Activated T-helper 1 cell treated with anti-CD3 and anti-CD28 coated beads, Interleukin-2, amount 50 U/mL, for 16 hours (primary cell): ENCODE data around the gene CAPRIN1.
"Not testable (repeated sequence)": the region's sequence is repeated elsewhere in the genome, so short reads cannot be mapped to it uniquely, and the experiment has no call there.

ENCODE experiments used
- DNase-seq, 2 donors: peaks; one replicate each; pipeline ENCODE4 v3.0.0-alpha.2; 2020; ENCODE audit warnings: low read depth in 1 of 2, low spot score in 1 of 2

The CAPRIN1 gene

DNA sequence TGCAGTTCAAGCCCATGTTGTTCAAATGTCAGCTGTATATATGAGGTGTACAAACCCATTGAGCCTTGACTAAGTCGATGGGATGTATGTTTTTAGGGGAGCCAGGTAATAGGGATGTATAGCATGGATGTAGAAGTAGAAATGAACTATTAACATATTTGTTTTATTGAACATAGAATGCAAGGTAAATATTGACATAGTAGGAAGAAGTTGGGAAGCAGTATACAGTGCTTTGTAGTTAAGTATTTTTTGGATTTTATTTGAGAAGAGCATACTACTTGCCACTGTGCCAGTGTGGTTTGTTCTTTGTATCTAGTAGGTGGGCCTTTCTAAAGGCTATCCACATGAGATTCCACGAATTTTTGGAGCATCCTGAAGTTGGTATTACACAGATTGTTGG is 33.1 kb downstream of the CAPRIN1 start:
- DNase-seq, result no peak

DNA sequence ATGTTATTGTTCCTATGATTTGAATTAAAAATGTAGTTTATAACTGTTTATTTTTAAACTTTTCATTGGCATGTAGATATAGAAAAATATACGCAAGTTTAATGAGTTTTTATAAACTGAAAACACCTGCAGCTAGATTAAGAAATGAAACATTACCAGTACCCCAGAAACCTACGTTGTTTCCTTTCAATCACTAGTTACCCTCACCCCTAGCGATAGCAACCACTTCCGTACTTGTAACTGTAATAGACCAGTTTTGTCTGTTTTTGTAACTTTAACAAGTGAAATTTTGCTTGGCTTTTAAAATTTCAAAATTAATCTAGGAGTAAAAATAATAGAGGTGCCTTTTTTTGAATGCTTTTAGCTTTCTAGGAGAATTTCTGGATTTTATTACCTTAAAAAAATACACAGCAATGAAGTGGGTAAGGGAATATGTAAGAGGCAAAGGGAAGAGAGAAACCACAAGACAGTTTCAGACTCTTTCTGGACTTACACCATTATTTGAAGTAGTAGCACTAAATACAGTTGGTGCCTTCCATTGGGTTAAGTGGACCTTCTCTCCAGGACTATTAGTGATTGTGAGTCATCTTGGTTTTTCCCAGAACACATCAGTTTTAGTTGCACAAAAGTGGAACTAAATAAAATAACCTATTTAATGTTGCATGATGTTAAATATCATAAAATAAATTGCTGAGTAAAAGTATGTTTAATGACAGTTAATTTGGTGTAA is 35.2 kb downstream of the CAPRIN1 start:
- no peak for DNase-seq

DNA sequence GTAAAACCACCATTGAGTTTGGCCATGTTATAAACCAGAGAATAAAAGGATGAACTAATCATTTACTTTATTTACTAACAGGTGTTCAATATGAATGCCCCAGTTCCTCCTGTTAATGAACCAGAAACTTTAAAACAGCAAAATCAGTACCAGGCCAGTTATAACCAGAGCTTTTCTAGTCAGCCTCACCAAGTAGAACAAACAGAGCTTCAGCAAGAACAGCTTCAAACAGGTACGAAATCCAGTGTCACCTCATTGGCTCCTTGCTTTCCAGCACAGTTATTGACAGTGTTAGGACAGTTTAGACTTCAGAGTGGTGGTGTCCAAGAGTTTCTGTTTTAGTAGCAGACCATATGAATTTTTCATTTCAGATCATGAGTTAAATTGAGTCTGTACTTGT is 40.3 kb downstream of the CAPRIN1 start:
- DNase-seq, result no peak

DNA sequence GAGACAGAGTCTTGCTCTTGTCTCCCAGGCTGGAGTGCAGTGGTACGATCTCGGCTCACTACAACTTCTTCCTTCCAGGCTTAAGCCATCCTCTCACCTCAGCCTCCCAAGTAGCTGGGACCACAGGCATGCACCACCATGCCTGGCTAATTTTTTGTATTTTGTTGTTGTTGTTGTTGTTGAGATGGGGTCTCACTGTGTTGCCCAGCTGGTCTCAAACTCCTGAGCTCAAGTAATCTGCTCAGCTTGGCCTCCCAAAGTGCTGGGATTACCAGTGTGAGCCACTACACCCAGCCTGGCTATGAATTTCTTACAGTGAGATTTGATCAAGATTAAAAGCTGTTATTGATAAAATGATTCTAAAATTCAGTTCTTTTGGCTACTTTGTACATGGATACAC is 43.4 kb downstream of the CAPRIN1 start:
- DNase-seq, result not testable (repeated sequence)

DNA sequence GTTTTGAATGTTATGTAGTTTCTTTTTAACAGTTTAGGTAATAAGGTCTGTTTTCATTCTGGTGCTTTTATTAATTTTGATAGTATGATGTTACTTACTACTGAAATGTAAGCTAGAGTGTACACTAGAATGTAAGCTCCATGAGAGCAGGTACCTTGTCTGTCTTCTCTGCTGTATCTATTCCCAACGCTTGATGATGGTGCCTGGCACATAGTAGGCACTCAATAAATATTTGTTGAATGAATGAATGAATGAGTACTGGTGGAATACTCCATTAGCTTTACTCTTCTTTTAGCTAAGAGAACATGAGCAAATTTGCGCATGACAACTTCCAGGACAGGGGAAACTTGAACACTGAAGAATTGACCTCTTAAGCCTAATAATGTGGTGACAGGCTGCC is 47.3 kb downstream of the CAPRIN1 start:
- no peak for DNase-seq

DNA sequence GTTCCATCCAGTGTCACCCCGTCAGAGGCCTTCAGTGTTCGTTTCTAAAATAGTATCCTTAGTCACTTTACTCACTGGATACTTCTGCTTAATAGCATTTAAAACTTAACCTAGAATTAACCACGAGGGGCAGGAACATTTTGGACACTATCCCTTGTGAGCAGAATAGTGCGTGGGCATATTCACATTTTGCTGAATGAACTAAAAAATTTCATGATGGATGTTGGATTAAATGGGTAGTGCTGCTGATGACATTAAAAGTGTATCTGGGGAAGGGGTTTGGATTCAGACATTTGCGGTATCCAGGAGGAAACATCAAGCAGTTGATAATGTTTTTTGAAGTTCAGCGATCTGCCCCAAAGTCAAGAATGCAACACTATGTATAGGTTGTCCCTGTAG is 53.1 kb downstream of the CAPRIN1 start:
- DNase-seq, result no peak

DNA sequence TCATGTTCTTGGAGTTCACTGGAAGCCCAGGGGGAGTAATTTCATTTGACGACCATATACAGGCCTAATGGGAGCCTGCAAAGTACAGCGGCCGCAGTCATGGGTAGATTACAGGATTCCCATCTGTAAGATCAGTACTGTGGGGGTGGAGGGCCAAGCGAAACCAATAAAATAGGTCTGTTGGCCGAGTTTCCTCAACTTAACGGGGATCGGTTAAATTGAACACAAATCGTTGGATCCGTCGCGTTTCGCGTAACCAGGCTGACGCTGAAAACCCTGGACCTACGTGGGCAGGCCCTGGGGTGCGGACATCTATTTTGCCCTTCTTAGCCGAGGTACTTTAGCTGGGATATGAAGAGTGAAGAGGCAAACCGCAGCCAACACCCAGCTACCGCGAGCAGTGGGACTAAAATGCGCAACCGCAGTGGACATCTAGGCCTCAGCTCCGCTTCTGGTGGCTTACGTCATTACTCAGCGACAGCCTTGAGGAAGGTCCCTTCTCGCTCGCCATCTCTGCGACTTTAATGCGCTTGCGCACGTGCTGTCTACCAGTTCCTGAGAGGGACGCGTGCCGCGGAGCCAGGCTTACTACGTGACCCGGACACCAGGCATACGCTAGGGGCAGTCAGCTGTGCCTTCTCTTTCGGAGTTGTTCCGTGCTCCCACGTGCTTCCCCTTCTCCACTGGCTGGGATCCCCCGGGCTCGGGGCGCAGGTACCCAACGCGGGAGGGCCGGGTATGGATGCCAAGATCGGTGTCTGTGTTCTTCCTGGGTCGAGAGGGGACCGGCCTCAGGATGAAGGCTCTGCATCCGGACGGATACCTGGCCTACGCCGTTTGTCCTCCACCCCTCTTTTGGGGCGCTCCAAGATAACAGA is 53.8 kb downstream of the CAPRIN1 start, which contains the start of gene NAT10:
NAT10 (plus strand) TSS at position 551 of the 878 bp plus-strand sequence. CDS start 2,597 bp downstream, outside the sequence.
- DNase-seq, result peak; percentile 95

DNA sequence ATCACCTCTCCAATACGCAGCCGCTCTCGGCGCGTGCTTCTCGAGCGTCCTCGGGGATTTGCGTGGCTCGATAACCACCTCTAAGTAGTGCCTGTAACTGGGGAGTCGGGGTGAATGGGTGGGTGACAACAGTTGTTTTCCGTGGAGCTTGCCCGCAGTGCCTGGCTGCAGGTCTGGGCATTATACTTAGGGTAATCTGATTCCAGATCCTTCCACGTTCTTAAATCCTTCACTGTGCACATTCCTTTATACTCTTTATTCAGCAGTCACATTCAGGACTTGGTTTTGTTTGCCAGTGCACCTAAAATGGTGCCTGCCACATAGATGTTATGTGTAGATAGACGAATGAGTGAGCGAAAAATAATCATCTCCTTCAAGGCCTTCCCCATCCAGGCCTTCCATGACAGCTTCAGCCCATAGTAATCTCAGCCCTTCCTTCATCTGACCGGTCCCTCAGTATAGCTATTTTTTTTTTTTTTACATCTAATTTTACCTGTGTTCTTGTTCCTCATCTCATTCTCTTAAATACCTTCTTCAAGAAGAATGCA is 54.5 kb downstream of the CAPRIN1 start:
- DNase-seq, result peak in 1 of 2 donors; percentile 14

DNA sequence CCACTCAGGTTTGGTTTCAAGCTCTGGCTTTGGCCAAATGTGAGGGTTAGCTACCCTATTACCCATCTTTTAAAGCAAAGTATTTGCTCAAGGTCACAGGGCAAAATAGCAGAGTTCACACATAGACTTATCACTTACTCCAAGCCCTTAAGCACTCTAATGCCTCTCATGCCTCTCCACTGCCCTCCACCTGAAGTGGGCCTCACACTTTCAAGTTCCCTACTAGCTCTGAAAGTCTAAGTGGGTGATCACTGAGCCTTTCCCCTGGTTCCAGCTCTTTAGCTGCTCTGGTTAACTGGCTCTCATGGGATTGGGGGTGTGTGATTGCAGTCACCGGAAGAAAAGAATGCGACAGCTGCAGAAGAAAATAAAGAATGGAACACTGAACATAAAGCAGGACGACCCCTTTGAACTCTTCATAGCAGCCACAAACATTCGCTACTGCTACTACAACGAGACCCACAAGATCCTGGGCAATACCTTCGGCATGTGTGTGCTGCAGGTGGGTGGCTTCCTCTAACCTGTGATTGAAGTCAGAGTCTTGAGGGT is 60.3 kb downstream of the CAPRIN1 start:
- DNase-seq, result no peak

DNA sequence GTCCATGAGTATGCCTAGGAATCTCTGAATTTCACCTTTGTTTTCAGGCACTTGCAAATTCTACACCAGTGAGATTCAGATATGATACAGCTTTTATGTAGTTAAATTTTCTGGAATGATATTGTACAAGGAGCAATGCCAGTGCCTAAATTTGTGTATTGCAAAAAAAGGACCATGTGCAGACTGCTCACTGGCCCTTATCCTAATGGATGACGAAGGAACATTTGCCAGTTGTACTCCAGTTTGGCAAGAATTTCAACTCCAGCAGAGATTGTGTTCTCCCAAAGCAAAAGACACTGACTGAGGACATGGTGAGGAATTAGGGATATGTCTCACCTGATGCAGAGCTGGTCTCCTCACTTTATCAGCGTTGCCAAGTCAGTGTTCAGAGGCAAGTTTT is 62.5 kb downstream of the CAPRIN1 start:
- no peak for DNase-seq

DNA sequence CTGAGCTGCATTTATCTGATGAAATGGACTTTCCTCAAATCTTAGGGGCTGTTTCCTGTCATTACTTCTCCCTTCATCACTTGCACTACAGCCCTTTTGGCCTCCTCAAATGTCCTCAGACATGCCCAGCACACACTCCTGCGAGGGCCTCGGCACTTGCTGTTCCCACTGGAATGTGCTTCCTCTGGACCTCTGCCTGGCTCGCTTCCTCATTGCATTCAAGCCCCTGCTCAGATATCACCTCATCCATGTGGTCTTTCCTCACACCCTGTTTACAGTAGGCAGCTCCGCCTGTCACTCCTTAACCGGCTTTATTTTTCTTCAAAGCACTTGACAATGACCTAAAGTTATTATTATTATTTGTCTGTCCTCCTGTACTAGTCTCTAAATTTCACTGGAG is 62.9 kb downstream of the CAPRIN1 start:
- no peak for DNase-seq

DNA sequence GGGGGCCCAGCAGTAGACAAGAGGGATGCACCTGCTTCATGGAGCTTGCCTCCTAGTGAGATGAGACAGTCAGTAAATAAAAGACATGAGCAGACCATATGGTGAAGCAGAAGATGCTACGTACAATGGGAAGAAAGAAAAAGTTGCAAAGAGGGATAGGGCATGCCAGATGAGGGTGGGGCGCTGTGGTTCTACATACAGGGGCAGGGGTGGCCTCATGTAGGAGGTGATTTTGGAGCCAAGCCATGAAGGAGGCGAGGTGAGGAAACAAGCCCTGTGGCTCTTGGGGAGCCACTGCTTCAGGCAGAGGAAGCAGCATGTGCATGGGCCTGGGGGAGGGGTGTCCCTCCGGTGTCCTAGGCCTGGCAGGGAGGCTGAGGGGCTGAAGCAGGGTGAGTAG is 69.1 kb downstream of the CAPRIN1 start:
- no peak for DNase-seq

DNA sequence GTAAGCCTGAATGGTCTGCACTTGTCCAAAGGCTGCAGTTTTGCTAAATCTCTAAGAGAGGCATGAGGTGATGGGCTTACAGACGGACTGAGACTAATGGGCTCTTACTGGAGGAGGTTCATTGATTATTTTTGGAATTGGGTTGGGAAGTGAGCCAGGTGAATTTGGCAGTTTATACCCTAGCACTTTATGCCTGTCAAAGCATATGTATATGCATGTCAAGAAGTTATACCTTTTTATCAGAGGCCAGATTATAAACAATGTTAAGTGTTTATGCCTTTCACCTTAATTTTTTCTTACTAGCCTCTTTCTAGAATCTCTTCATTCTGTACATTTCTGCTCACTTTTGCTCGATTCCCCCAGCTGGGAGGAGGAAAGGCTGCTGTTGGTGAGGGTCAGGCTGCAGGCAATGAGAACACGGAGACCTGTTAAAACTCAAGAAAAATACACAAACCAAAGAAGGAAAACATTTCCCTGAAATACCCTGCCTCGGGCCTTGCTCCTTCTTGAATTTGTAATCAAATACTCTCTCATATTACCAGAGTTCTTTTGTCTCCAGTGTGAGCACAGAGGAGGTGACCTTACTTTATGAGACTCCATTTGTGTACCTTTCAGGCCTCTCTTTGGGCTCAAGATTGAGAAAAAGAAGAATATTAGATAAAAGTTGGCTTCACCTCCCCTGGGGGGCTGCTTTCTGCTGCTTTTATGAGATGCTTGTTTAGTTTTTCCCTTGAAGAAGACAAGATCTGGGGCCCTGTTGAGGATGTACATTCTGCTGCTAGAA is 73.5 kb downstream of the CAPRIN1 start:
- DNase-seq, result no peak

DNA sequence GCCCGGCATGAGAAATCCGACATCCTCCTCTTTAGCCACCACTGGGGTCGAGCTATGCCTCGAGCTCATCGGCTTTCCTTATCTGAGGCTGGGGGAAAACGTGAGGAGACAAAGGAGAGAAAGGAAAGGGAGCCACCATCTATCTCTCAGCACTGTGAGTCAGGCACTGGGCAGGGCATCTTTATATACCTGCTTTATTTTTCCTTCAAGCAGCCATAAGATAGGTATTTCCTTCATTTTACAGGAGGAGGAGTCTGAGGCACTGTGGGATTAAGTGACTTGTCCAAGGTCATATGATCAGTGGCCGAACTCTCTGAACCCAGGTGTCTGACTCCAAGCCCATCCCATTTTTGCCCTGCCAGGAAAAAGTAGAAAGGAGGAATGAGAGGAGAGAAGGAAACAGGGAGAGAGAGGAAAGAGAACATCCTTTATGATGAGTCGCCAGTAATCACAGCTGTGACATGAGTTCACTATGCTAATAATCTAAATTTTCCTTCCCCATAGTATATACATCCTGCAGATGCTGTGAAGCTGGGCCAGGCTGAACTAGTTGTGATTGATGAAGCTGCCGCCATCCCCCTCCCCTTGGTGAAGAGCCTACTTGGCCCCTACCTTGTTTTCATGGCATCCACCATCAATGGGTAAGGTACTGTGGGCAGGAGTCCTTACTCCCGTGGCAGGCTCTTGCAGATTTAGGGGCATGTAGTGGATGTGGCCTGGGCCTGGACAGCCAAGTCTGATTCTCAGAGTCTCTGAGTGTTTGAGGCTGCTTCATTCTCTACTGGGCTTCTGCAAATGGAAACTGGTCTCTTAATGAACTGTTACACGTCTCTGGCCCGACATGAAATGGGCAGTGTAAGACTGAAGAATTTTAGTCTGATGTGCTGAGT is 75.7 kb downstream of the CAPRIN1 start:
- no peak for DNase-seq

DNA sequence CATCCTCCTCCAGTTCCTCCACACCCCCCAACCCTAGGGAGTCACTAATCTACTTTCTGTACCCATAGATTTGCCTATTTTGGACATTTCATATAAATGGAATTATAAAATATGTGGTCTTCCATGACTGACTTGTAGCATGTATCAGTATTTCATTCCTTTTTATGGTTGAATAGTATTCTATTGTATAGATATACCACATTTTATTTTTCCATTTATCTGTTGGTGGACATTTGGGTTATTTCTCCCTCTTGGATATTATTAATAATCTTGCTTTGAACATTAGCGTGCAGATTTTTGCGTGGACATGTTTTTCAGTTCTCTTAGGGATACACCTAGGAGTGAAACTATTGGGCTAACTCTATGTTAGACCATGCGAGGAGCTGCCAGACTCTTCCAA is 77.3 kb downstream of the CAPRIN1 start:
- no peak for DNase-seq

DNA sequence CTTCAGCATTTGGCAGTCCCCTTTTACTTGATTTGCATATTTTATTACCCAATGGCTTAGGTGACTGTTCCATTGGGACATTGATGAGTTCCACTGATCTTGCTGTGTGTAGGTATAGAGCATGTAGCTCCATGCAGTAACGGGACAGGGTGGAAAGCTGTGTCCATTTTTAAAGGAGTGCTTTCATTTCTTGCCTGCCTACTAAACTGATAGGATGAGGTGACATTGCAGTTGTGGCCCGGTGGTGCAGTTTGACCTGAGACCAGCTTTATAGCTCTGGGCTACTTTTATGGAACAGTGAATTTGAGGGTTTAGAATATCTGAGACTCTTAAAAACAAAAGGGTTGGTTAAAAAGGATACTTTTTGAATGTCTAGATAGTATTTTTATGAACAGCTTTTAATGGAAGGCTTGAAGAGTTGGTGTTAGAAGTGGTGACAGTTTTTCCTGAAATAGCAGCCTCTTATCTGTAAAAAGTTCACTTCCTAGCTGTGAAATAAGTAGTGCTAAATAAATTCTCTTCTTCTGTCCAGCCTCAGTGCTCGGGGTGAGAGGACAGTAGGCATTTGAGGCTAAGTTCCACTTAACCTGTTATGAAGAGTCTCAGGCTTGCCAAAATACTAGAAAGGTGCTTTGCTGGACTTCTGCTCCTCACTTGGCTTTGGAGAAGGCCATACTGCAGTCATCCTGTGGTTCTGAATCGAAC is 80.9 kb downstream of the CAPRIN1 start:
- DNase-seq, result no peak

DNA sequence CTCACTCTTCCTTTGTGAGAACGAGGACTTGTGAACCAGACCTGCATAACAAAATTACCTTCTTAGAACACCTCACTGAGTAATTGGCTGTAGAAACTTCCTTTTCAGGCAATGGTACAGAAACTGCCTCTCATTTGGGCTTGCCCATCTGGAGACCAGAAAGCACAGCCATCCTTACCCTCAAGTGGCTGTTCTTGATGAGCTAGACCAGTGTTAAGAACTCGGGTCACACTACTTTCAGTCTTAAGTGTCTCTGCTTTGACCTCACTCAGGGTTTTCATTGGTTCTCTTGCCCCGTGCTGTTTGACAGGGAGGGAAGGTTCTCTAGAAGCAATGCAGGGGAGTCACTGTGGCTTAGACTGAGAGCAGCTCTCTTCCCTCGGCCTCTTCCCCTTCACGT is 83.2 kb downstream of the CAPRIN1 start:
- DNase-seq, result no peak

DNA sequence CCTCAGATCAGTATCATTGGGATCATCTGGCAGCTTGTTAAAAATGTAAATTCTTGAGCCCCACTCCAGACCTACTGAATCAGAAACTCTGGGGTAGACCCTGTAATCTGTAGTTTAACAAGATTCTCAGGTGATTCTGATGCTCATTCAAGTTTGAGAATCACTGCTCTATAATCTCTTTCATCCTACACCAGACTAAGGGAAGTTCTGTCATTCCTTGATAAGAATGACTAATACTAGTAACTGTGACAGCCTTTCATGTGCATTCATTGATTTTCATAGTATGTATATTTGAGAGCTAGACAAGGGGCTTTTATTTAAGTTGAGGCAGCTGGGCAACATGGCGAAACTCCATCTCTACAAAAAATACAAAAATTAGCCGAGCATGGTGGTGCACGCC is 83.9 kb downstream of the CAPRIN1 start:
- no peak for DNase-seq

DNA sequence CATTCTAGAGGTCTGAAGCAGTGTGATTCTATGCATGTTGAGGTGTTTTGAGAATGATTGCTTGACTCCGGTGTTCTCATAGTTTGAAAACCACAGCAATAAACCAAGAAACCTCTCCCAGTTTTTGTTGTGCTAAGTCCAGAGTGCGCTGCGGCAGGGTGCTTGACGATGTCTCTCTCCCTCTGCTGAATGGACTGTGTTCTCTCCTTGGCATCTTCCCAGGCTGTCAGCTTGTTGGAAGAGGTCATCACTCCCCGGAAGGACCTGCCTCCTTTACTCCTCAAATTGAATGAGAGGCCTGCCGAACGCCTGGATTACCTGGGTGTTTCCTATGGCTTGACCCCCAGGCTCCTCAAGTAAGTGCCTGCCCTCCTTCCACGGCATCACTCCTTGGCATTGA is 84.9 kb downstream of the CAPRIN1 start:
- no peak for DNase-seq
